ENCODE results near the gene TBC1D2B.

Gene TBC1D2B

DNA sequence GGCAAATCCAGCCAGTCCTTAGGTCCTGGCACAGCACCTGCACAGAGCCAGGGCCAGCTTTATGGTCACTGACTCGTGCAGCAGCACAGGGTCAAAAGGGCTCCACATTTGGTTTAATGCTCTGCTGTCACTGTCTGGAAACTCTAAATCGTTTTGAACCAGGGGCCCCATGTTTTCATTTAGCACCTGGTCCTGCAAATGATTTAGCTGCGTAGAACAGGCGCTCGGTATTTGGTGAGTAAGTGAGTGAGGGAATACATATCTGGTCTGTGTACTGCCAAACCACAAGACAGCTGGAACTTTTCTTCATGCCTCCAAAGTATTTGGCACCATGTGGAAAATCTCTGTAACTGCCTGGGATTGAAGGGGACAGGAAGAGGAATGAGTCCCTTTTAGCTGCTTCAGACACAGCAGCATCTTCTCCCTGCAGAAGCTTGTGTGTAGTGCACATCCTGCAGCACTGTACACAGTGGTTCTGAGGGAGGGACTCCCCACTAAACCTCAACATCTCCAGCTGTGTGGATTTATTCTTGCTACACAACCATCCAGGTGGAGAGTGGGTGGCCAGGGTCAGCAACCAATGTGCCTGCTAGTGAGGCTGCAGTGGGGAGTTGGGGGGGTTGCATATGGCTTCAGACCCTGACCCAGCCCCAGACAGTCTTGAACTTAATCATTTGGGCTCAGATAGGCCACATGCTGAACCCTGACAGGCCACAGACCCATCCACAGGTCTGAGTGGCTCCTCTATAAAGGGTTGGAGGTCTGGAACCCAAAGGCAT is 15.9 kb upstream of the TBC1D2B start:
- DNase-seq: no peak

DNA sequence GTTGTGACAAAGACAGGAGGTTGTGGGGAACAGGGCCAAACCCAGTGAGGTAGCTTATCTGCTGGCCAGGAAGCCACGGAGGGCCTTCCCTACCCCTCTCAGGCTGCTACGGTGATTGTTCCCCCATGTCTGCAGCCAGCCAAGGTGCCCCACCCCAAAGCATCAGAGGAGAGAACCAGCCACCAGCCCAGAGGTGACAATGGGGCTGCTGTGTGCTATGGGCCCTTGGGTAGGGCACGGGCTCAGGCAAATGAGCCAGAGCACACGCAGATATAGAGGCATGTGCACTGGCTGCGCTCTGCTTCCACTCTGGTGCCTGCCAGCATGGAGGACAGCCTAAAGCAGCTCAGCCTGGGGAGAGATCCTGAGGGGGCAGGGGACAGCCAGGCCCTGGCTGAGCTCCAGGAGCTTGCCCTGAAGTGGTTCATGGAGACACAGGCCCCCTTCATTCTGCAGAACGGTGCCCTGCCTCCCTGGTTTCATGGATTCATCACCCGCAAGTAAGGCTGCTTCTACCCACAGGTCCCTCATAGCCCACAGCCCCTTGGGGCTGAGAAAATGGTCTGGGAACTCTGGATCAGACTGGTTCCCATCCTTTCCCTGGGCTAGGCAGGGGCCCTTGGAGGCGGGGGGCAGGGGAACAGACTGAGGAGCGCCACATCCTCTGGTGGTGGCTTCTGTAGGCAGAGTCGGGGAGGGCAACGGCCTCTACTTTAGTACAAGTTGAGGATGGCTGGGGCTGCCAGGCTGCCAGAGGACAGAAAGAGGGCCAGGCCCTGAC is 14.9 kb upstream of the TBC1D2B start, which contains the start of gene SH2D7:
TSS of gene SH2D7 (plus strand) at position 301 of the 781 bp plus-strand sequence. CDS start at position 325, 24 bp downstream.
- no peak for DNase-seq

DNA sequence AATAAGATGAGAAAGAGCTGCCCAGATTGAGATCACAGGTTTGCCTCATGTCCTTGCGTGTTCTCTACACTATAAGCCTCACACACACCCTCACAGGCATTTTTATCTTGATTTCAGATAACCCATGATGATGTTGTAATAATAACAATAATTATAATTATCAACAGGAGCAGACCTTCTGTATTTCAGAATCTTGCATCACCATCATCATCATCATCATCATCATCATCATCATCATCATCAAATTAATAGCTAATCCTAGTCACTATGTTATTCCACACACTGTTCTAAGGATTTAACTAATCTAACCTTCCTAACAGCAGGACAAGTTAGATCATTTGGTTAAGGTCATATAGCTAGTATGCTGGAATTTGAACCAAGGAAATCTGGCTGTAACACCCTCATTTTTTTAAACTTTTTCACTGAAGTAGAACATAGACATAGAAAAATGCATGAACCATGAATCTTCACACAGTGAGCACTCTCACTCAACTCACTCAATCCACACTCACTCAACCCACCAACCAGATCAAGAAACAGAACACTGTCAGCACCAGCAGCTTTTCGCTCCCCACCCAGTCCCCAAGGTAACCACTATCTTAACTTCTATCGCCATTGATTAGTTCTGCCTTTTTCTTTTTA is 13.0 kb upstream of the TBC1D2B start:
- DNase-seq: no peak

DNA sequence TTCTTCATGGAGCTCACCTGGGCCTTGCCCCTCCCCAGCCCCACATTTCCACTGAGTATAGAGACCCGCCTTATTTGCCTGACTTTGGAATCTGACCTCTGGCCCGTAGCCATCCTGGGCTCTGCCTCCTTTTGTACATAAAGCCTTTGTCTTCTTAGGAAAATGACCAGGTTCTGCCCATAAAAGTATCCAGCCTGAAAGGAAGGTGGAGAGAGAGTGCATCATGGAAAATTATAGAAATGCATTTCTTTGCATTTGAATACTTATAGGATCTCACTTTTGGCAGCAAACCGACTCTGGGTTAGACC is 11.2 kb upstream of the TBC1D2B start:
- DNase-seq: no peak

DNA sequence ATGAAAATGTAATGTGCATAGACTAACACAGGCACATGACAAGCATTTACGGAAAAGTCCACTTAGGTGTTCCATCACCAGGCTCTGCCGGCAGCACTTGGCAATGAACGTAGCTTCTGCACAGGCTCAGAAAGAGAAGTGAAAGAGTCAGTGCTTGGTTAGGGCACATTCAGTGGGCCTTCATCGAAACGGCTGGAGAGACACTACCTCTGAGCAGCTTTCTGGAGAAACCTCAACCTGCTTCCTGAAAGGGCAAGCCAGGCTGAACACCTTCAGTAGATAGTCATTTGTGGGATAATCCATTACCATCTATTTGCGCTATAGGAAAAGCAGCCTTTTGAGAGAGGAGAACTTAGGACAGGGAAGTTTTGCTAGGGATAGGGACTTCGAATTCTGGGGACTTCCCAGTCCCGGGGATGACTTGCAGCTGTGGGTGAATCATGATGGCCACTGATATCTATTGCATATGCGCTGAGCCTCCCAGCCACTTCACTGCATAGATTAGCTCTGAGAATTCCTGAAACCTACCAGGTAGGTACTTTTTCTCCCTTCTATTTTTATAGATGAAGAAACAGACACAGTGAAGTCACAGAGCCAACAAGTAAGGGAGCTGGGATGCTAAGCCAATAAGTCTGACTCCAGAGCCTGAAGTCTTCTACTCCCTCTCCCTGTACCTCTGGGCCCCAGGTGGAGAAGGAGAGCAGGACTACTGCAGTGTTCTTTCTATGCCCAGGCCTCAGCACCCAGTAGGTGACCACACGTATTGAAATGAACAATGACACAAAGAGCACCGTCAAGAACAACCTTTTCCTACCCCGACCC is 10.7 kb upstream of the TBC1D2B start:
- DNase-seq: no peak

DNA sequence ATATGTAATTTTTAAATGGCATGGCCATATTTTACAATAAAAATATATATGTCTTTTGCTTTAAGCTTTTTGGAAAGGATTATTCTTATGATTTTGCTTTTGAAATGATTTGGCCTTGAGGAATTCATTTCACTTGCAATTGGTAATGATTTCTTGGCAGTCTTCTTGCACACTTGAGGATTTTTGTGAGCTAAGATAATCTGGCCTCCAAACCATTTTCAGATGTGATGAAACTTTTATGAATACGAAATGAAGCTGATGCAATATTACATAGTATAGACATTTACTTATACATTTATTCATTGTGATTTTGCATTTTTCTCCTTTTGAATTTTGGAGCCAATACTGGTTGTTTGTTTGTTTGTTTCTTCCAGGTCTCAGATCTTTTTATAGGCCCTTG is 8.4 kb upstream of the TBC1D2B start:
- no peak for DNase-seq

DNA sequence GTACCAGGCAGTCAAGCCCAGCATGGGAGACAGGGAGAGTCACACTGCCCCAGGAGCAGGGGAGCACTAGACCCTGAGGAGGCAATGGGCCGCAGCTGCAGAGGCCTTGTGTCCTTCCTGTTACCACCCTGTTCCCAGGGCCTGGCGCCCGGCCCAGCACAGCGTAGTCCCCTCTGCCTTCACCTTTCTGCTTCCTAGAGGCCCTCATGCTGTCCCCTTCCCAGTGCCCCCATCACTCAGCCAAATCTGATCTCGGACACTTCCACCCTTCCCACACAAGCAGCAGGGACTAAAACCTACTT is 6.9 kb upstream of the TBC1D2B start:
- DNase-seq: no peak

DNA sequence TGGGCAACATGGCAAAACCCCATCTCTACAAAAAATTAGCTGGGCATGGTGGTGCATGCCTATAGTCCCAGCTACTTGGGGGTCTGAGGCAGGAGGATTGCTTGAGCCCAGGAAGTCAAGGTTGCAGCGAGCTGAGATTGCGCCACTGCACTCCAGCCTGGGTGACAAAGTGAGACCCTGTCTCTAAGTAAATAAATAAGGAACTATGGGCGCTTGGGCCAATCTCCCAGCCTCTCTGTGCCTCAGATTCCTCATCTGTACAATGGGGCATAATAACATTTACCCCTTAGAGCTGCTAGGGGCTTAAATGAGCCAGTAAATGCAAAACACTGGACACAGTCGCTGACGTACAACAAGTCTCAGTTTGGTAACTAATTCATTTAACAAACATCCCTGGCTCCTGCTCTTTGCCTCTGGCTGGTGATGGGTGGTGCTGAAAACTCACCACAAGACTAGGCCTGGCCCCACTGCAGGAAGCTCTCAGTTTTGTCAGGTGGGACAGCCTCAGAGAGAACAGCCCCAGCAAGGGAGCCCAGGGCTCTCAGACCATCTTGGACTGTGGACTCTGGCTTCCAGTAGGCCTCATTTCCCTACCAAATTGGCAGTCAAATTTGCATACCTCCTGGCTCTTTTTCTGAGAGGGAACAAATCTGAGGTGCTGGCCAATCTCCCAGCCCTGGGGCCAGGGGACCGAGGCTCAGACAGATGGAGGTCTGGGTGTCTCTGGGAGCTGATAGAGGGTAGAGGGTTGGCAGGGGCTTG is 6.4 kb upstream of the TBC1D2B start:
- no peak for DNase-seq

DNA sequence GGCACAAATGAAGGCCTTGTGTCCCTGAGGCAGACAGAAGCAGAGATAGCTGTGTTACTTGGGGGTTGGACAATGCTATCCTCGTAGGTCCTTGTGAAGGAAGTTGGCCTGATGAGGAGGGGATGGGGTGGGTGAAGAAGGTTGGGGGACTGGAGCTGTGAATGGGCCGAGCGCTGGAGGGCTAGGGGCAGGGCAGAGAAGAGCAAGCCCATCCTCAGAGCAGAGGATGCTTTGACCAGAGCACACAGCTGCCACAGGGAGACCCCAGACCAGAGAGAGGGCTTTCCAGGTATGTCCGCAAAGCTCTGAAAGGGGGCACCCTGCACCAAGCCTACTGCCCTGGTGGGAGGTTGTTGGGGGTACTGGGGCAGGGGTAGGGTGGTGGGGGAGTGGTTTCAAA is 5.7 kb upstream of the TBC1D2B start:
- DNase-seq: no peak

DNA sequence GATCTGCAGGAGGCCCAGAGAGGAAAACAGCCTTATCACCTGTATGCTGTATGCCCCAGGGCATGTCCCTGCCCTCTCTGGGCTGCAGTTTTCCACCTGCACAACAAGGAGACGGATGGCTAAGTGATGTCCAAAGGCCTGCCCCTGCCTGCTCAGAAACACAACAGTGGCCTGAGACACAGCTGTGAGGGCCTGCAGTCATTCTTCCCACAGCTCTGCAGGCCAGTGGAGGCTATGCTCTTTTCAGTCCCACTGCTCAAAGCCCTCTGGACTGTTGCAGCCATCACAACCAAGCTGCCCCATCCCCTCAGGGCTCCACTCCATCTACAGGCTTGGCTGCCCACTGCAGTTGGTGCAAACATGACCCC is 5.2 kb upstream of the TBC1D2B start:
- DNase-seq: no peak

DNA sequence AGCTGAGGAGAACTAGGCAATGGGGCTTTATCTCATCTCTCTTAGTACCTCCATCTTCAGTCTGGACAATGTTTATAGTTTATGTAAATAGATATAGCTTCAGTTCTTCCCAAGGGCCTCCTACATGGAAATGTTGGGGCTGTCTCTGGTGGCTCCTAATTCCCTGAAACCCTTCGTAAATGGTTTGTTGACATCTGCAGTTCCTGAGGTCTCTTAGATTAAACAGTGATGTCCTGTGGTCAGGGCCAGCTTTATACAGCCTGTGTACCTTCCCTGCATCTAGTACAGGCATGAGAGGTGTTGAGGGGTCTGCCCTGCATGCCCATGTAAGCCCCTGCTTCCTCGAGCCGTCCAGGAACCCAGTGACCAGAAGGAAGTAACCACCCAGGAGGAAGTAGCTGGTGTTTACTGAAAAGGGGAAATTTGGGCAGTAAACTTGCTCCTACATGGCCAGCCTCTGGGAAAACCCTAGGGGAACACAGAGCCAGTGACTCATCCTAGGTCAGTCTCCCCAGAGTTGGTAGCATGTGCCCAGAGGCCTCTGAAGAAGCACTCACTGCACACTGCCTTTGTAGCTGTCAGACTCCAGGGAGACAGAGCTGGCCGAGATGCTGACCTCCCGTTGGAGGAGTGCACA is 4.7 kb upstream of the TBC1D2B start:
- DNase-seq: no peak

DNA sequence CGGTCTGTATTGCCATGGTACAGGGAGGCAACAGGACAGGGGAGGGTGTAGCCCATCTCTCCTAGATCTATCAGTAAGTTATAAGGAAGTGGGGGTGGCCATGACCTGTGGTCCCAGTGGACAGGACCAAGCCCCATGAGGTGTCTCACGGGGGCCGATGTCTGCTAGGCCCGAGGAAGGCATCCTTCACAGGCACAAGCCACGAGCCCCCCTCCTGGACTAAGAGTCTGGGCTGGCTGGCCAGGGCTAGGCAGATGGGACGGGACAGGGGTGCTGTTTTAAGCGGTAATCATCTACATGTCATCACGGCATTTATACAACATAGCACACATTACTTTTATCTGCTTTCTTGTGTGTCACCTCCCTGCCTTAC is 2.6 kb upstream of the TBC1D2B start:
- no peak for DNase-seq

DNA sequence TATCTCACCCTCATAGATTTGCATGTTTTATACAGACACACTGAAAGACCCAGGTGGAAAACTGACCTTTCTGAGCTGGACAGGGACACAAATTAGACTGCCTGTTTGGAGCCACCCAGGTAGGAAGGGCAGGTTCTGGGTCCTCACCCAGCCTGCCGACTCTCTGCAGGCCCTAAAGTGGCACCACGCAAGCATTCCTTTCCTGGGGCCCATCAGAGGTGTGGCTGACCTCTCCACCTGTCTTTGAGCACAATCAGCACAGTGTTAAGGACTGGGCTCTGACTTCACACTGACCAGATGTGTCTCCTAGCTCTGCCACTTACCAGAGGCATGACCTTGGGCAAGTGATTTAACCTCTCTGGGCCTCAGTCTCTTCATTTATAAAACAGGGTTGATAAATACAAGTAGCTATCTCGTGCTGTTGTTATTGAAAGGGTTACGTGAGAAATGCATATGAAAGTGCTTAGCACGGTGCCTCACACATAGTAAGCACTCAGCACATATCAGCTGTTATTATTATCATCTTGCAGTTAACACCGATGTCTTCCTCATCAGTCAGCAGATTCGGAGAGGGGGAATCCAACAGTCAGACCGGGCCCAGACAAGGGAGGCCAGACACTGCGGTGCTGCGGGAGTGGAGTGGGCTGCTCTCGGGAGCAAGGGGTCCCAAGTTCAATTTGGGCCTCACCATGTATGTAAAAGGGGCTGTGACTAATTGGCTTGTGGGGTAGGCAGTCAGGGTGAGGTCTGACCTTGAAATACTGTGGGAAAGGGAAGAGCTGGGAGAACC is 2.0 kb upstream of the TBC1D2B start:
- no peak for DNase-seq

DNA sequence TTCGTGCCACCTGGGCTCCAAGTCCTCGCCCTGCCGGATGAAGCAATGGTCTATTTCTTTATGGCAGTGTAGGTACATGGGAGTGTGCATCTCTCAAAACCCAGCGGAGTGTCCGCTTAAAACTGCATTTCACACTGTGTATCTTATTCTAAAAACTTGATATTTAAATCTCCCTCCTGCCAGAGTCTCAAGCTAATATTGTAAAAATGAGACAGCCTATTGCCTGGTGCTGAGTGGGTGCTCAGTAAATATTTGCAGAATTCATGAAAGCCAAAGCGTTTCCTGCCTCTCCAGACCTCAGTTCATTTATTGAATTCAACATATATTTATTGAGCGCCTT is 330 bp upstream of the TBC1D2B start:
- DNase-seq: no peak

DNA sequence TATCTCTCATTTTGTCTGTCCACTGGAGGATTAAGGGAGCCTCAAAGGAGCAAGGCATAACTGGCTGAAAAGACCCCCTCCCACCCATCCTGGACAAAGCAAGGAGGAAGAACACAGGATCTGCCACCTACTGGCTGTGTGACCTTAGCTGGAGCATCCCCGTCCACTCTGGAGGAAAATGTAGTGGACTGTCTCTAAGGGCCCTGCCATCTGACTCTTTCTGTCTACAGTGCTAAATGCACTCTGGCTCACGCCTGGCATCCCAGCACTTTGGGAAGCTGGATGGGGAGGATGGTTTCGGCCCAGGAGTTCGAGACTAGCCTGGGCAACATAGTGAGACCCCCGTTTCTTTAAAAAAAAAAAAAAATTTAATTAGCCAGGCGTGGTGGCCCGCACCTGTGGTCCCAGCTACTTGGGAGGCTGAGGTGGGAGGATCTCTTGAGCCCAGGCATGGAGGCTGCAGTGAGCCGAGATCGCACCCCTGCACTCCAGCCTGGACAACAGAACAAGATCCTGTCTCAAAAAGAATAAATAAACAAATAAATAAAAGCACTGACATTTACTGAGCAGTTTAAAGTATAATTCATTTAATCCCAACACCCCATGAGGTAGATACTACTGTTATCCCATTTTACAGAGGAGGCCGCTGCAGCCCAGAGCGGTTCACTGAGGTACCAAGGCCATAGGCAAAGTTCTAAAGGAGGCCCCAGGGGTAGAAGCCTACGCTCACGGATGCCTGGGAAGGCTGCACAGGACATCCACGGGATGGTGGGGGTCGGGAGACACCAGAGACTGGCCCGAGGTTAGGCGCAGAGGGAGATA is 1.1 kb downstream of the TBC1D2B start:
- DNase-seq: no peak

DNA sequence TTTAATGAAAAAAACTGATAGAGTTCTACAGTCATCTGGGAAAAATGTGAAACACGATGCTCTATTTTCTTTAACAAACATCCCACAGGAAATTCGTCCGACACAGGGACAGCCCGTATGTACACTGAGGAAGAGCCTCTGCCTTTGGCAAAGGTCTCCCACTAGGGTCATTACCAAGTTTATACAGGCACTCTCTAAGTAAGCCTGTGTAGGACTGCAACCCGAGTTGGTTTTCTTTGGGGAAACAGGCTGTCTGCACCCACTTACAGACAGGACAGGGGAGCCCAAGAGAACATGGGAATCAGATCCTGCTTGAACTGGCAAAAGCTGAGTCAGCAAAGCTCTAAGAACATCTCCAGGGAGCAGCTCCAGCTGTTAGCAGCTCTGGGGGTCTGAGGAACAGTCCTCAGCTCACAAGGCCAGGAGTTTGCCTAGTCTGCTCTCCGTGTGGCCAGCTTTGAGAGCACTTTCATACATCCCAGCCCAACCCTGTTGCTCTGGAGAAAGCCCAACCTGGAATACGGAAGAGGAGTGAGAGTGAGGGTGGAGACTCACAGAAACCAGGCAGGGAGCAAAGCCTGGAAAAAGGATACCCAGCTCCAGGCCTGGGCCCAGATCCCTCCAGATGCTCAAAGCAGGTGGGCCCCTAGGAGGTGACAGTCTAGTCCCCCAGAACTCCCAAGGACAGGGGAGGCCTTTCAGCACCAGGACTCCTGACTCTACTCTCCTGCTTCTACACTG is 1.9 kb downstream of the TBC1D2B start:
- no peak for DNase-seq

DNA sequence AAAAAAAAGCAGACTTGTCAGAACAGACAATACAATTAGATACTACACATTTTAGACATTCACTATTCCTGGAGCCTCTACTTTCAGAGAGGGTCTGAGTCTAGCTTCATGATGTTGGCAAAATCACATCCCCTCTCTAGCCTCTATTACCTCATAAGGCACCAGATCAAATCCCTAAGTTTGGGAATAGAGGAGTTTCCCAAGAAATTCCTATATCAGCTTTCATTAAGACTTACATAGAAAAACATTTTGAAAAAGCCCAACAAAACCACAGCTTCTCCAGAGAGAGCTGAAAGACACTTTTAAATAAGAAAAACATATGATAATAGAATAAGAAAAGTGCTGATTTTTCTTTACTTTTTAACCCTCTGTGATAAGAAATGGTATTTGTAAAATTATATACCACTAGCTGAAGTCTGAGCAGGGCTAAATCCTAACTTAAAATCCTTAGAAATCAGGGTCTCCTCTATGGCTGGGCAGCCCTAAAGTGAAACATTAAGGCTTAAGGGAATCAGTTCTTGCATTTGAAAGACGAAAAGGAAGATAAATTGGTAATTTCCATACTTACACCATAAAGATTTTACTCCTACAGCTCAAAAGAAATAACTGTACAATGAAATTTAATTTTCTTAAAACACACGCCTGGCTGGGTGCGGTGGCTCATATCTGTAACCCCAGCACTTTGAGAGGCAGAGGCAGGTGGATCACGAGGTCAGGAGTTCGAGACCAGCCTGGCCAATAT is 4.3 kb downstream of the TBC1D2B start:
- DNase-seq: no peak

DNA sequence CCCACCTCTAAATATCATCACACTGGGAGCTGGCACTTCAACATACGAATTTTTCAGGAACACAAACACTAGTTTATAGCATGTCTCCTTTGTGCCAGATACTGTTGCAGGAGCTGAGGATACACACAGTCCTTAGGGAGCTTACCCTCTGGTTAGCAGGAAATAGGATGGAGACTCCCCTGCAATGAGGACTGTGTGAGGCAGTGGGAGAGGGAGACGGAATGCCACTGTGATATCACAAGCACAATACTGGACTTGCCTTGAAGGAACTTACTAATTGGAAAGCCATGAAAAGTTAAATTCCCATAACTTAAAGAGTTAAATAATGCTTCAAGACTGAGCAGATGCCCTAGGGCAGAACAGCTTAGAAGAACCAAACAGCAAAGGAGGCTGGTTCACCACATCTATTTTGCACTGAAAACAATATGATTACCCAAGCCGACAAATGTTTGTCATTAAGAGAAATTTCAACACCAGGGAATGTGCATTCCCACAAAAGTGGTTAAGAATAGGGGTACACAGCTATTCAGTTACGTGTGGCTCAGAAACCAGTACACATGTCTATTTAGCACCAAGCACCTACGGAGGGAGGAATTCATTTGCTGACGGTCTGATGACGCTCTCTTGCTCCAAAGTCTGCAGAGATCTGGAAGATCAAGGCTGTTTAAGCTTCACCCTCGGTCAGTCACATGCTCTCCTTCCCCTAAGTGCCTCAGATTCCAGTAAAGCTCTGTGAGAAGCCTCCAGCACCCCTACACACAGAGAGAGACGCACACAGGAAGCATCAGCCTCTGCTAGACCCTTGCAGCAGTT is 5.2 kb downstream of the TBC1D2B start:
- DNase-seq: no peak

Data from T-helper 9 cell (primary cell).